ENCODE measurements around the gene AGO3. TPM values are rescaled to one million over a fixed set of nuclear protein-coding genes. Genes with fewer than 3 reads are reported as not detected.

Gene AGO3
- total and polyA plus RNA-seq, 2 experiments from 2014 or later = 19.2 to 27.3 TPM

- Histone ChIP-seq H3K79me2 (replicated peaks; ENCODE audit: insufficient read depth) (peaks cover 6% of the 10 kb centered on the region; the same call in 1 of the 2 replicates), H3K27ac (ENCODE audit: low read depth) (no peak overlapping the region), H3K36me3 (ENCODE audit: insufficient read depth) (peaks cover 69% of the 10 kb centered on the region), H3K9me2 (ENCODE audit: insufficient read depth) (no peaks in the 10 kb centered on the region), H2AFZ (no peak overlapping the region), H3K4me3 (no peak overlapping the region), H3K4me1 (ENCODE audit: insufficient read depth) (no peaks in the 10 kb centered on the region), H4K20me1 (replicated peaks; ENCODE audit: insufficient read depth) (peaks cover 22% of the 10 kb centered on the region), H3K4me2 (no peak overlapping the region), H3F3A (replicated peaks; ENCODE audit: low read depth) (0 out of 2 replicates have a peak, but pooled peaks cover 2% of the 10 kb centered on the region), H3K27me3 (ENCODE audit: insufficient read depth) (no peaks in the 10 kb centered on the region)
- H3K4me1 Mint-ChIP-seq = no peaks in the 10 kb centered on the region
- no peak overlapping the region for H3K27ac Mint-ChIP-seq
- H3K4me3 Mint-ChIP-seq = no peak overlapping the region
- no peak for DNase-seq (ENCODE audit: low spot score)
- peaks cover 83% of the 10 kb centered on the region for H3K36me3 Mint-ChIP-seq (ENCODE audit: low read depth)
- TF ChIP-seq EZH2phosphoT487 (IDR thresholded peaks at IDR 0.05; ENCODE audit: unreplicated experiment) (no peak), EZH2 (IDR thresholded peaks at IDR 0.05; ENCODE audit: low read depth, unreplicated experiment) (no peak), REST (IDR thresholded peaks at IDR 0.05; ENCODE audit: unreplicated experiment) (no peak), ZNF331 (CRISPR knock-in tag; IDR thresholded peaks at IDR 0.05; ENCODE audit: low read depth) (no peak), ZNF114 (CRISPR knock-in tag; IDR thresholded peaks at IDR 0.05) (no peak), JUNB (IDR thresholded peaks at IDR 0.05; ENCODE audit: unreplicated experiment) (no peak), CREB1 (CRISPR knock-in tag; IDR thresholded peaks at IDR 0.05; ENCODE audit: low read depth) (no peak), NANOG (IDR thresholded peaks at IDR 0.05; ENCODE audit: borderline replicate concordance) (no peak), ZNF462 (CRISPR knock-in tag; IDR thresholded peaks at IDR 0.05) (no peak), ETS1 (IDR thresholded peaks at IDR 0.05) (no peak), STAT1 (IDR thresholded peaks at IDR 0.05; ENCODE audit: unreplicated experiment) (no peak), CTCF (conservative IDR thresholded peaks at IDR 0.05; ENCODE audit: low read depth in 2 of 2) (no peak), POLR2AphosphoS5 (IDR thresholded peaks at IDR 0.05; ENCODE audit: low read depth) (no peak)
- H3K9me3 Mint-ChIP-seq = no peaks in the 10 kb centered on the region
- no peak for ATAC-seq
- peaks cover 2% of the 10 kb centered on the region for H3K27me3 Mint-ChIP-seq (ENCODE audit: insufficient read depth, low read depth, poor library complexity)
These were observed 28.2 kb upstream of the AGO3 start for GRCh38 chr1:35902671-35903070.
